GM15510 (cell line): ENCODE results near the gene RPS3.

Source experiments
- POLR2A ChIP-seq: IDR thresholded peaks from 3 replicates; pipeline ENCODE4 v1.6.1; 2011; ENCODE audit warnings: borderline replicate concordance; ENCODE audit not compliant: insufficient read length; ENCODE audit errors: extremely low read depth

Gene RPS3

DNA sequence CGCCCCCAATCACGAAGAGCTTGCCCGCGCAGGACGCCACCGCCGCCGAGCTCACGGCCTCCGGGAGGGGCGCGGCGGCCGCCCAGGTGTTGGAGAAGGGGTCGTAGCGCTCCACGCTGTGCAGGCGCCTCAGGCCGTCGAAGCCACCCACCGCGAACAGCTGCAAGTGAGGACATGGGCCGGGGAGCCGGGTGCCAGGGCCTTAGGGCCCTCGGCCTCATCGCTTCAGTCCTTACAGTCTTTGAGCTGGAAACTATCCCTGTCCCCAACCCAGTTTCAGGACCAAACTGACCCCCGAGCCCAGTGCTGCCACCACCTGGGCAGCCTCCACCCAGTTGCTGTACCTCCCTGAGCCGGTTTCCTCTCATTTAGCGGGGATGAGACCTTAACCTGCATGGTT is 26.1 kb downstream of the RPS3 start:
- TF ChIP-seq POLR2A, result no peak

GRCh38 chr11:75426720-75427086 is 27.4 kb downstream of the RPS3 start:
- no peak for TF ChIP-seq POLR2A

DNA sequence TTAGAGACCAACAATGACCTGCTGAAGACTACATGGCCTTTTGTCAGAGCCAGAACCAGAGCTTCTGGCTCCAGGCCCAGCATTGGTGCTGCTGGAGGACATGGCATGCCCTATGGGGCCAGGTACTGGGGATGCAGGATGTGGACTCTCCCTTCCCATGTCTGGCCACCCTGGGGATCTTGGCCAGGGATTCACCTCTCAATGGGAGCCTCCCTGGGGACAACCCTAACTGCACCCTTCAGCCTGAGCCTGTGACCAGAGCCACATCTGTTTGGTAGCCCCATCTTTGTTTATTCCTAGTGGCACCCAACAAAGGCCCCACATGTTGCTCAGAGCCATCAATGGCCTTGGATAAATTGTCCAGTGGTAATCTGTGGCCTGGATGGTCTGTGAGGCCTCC is 27.9 kb downstream of the RPS3 start:
- no peak for TF ChIP-seq POLR2A

DNA sequence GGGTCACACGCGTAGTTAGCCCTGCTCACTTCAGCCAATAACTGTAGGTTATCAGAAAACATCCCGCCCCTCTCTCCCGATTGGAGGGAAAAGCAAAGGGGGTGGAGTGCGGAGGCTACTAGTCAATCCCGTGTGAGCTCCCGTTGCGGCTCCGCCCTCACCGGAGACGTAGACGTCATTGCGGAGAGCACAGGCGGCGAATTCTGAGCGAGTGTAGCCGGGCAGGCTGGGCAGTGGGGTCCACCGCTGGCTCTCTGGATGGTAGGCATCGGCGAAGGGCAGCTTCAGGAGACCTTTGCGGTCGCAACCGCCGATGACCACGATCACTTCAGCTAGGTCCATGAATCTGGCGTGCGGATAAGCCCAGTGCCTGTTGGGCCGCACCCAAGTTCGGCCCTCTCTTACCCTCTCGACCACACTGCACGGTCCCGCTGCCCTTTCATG is 29.0 kb downstream of the RPS3 start:
- TF ChIP-seq POLR2A, result no peak

GRCh38 chr11:75428989-75429640 is 29.8 kb downstream of the RPS3 start:
- no peak for TF ChIP-seq POLR2A

GRCh38 chr11:75429641-75429901 is 30.3 kb downstream of the RPS3 start:
- no peak for TF ChIP-seq POLR2A

DNA sequence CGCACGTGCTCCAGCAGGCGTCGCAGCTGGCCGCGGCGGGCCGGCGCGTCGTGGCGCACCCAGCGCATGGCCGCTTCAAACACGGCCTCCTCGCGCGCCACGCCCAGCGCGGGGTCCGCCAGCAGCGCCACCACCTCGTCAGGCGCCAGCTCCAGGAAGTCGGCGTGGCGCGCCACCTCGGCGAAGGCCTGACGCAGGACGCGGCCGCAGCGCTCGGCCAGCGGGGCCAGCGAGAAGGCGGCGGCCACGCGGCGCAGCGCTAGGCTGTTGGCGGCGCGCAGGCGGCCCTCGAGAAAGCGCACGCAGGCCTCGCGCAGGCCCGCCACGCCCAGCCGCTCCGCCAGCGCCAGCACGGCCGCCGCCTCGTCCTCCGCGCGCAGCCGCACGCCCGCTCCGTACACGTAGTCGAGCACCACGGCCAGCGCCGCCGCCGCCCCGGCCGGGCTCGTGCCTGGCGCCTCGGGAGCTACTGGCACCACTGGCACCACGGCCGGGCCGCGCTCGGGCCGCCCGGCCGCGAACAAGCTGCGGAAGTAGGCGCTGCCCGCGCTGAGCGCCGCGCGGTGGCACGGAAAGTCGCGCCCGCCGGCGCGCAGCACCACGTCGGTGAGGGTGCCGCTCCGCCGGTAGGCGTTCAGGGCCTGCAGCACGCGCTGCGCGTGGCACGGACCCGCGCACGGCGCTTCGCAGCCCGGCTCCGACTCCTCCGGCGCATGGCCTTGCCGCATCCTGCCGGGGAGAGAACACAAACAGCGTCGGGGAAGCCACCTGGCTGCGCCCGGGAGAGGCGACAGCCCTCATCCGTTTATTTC is 30.8 kb downstream of the RPS3 start:
- TF ChIP-seq POLR2A, result no peak

GRCh38 chr11:75430714-75431532 is 31.6 kb downstream of the RPS3 start:
- TF ChIP-seq POLR2A, result no peak

- no peak for TF ChIP-seq POLR2A
These were observed 32.5 kb downstream of the RPS3 start for GRCh38 chr11:75431533-75432525.

DNA sequence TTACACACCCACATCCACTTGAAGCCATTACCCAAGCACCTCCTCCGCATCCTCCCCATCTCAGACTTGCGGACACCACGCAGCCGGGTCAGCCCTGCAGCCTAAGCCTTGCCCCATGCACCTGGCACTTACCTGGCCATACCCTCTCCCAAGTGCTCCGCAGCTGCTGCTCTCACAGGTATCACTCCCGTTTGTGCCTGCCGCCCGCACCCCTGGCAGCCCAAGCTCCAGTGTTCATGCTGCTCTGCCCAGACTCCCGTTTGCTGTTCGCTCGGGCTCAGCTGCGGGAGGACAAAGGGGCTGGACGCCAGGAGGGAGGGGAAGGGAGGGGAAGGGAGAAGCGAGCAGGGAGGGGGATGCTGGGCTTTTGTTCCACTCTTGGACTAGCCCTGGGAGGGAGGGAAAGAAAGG is 33.6 kb downstream of the RPS3 start, which contains the start of gene KLHL35:
Gene KLHL35, minus strand, starts transcription at position 293 of the 411 bp plus-strand sequence. CDS start 2,574 bp downstream, outside the sequence.
- TF ChIP-seq POLR2A, result no peak

- TF ChIP-seq POLR2A, result no peak
These were observed 34.1 kb downstream of the RPS3 start for GRCh38 chr11:75433443-75433842.

GRCh38 chr11:75434051-75434450 is 34.7 kb downstream of the RPS3 start:
- TF ChIP-seq POLR2A, result no peak

DNA sequence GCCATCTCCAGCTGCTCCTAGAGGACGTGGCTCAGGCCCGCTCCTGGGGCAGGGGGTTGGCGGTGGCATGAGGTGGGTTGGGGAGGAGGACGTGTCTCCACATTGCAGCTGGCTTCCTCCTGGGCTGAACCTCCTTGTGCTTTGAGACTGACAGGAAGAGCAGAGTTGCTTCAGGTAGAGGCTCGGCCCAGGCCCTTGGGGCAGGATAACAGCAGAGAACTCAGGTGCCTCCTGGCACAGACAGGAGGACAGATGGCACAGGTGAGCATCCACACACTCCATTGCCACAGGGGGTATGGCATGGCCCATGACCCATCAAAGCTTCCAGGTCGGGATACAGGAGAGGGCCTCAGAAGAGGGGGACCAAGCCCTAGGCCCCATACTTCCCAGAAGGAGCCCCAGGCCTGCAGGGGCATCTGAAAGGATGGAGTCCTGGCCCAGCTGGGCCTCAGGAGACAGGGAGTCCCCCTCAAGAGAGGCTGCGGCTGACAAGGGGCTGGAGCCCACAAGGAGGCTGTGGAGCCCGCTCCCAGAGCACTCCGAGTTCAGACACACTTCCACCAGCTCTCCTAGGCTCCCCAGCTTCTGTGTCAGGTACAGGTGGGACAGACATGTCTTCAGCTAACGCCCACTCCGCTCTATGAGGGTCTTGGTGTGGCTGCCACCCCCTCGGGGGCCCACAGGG is 35.7 kb downstream of the RPS3 start:
- no peak for TF ChIP-seq POLR2A

DNA sequence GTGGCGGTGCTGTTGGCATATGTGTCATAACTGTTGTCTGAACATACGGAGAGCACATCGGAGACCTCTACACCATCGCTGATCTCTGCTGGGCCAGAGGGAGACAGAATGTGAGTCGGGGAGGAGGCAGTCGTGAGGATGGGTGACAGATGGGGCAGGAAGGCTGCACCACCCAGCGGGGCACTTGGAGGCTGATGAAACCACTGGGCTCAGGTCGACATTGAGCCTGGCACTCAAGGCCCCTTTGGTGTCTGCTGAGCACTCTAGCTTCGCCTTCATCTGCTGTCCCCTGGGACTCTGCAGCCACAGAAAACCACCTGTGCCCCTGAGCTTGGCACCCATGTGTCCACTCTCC is 36.2 kb downstream of the RPS3 start:
- TF ChIP-seq POLR2A, result no peak
